Gastrocnemius medialis (tissue), 4 donors: ENCODE measurements around the gene TUBA3E.
"Not testable (repeated sequence)": the region's sequence is repeated elsewhere in the genome, so short reads cannot be mapped to it uniquely, and the experiment has no call there.

Source experiments
- POLR2A ChIP-seq, 2 donors: fragments of 450-650 bp; IDR thresholded peaks; one replicate each; pipeline ENCODE4 v1.6.1; 2017; ENCODE audit warnings: antibody characterized with exemption in 2 of 2, mild to moderate bottlenecking in 2 of 2, moderate library complexity in 2 of 2
- TF ChIP-seq, protein P1 (sequence below), 5 experiments: fragments of 450-650 bp in 3 of 5; fragments of 200-600 bp in 2 of 5; sonication (generic) in 2 of 5; IDR thresholded peaks in 4 of 5; conservative IDR thresholded peaks in 1 of 5; 1 replicate in 4 of 5; 2 replicates in 1 of 5; pipeline ENCODE4 v1.5.1; 2016 to 2019; ENCODE audit warnings: antibody characterized with exemption in 5 of 5, mild to moderate bottlenecking in 3 of 5, moderate library complexity in 3 of 5

DNA sequence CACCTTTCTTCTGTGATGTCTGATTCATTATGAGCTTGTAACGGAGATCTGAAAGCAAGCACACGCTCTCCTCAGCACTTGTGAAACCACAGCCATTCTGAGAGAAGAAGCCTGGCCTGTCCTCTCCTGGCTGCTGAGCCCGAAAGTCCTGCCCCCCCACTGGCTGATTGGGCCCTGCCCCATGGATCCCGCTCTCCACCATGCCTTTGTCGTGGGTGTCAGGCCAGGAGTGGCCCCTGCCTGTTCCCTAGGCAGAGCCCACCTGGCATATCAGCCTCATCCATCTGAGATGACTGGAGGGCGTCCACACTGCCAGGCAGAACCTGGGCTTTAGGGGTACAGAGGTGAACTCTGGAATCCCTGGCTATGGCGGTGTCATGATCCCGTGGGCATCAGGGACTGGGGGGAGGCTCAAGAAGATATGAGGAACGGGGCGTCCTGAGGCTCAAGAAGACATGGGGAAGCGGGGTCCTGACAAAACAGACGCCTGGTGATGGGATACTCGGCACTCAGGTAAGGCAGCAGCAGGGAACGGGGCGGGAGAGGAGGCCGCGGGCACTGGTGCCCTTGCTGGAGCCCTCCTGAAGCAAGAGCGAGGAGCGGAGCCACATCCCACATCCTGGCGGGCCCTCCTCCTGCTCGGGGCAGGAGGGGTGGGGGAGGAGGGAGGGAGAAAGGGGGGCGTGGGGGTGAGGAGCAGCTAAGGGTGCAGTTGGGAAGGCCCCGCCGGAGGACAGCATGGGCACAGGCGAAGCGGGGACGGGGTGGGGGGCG is 54.8 kb downstream of the TUBA3E start:
- TF ChIP-seq, protein P1, sequence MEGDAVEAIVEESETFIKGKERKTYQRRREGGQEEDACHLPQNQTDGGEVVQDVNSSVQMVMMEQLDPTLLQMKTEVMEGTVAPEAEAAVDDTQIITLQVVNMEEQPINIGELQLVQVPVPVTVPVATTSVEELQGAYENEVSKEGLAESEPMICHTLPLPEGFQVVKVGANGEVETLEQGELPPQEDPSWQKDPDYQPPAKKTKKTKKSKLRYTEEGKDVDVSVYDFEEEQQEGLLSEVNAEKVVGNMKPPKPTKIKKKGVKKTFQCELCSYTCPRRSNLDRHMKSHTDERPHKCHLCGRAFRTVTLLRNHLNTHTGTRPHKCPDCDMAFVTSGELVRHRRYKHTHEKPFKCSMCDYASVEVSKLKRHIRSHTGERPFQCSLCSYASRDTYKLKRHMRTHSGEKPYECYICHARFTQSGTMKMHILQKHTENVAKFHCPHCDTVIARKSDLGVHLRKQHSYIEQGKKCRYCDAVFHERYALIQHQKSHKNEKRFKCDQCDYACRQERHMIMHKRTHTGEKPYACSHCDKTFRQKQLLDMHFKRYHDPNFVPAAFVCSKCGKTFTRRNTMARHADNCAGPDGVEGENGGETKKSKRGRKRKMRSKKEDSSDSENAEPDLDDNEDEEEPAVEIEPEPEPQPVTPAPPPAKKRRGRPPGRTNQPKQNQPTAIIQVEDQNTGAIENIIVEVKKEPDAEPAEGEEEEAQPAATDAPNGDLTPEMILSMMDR (IDR thresholded peaks at IDR 0.05 in 4 of 5, conservative IDR thresholded peaks at IDR 0.05 in 1 of 5): not testable (repeated sequence)
- not testable (repeated sequence) for TF ChIP-seq POLR2A (IDR thresholded peaks at IDR 0.05)
